ENCODE data around the gene NBAS. TPM values are rescaled to one million over a fixed set of nuclear protein-coding genes. Genes with fewer than 3 reads are reported as not detected.

NBAS gene
- total RNA-seq, 2 donors from 2014 or later, result 31.5 to 32.0 TPM

DNA sequence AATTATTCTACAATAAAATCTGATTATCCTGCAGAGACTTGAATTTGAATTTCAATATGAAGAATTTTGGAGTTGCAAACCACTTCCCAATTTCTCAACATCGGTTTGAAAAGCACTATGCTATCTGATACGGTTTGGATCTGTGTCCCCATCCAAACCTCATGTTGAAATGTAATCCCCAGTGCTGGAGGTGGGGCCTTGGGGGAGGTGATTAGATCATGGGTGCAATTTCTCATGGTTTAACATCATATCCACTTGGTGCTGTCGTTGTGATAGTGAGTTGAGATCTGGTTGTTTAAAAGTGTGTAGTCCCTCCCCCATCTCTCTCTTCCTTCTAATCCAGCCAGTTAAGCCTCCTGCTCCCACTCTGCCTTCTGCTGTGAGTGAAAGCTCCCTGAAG lies 205.7 kb downstream of the NBAS start:
- H3K4me1 ChIP-seq (ENCODE audit: control insufficient read depth in 1 of 2, low read depth in 2 of 2), result no peaks in the 10 kb centered on the region
- TF ChIP-seq, protein P1, sequence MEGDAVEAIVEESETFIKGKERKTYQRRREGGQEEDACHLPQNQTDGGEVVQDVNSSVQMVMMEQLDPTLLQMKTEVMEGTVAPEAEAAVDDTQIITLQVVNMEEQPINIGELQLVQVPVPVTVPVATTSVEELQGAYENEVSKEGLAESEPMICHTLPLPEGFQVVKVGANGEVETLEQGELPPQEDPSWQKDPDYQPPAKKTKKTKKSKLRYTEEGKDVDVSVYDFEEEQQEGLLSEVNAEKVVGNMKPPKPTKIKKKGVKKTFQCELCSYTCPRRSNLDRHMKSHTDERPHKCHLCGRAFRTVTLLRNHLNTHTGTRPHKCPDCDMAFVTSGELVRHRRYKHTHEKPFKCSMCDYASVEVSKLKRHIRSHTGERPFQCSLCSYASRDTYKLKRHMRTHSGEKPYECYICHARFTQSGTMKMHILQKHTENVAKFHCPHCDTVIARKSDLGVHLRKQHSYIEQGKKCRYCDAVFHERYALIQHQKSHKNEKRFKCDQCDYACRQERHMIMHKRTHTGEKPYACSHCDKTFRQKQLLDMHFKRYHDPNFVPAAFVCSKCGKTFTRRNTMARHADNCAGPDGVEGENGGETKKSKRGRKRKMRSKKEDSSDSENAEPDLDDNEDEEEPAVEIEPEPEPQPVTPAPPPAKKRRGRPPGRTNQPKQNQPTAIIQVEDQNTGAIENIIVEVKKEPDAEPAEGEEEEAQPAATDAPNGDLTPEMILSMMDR (IDR thresholded peaks at IDR 0.05), result no peak
- ATAC-seq (ENCODE audit: insufficient number of reproducible peaks, low FRiP score, low read depth) (no peak), DNase-seq (ENCODE audit: low spot score) (no peak)
- H3K9me3 ChIP-seq, result no peaks in the 10 kb centered on the region
- no peak overlapping the region for H3K27ac ChIP-seq
- H3K36me3 ChIP-seq, result no peaks in the 10 kb centered on the region
- H3K27me3 ChIP-seq (replicated peaks; ENCODE audit: insufficient read depth), result no peaks in the 10 kb centered on the region
- no peak overlapping the region for H3K4me3 ChIP-seq

DNA sequence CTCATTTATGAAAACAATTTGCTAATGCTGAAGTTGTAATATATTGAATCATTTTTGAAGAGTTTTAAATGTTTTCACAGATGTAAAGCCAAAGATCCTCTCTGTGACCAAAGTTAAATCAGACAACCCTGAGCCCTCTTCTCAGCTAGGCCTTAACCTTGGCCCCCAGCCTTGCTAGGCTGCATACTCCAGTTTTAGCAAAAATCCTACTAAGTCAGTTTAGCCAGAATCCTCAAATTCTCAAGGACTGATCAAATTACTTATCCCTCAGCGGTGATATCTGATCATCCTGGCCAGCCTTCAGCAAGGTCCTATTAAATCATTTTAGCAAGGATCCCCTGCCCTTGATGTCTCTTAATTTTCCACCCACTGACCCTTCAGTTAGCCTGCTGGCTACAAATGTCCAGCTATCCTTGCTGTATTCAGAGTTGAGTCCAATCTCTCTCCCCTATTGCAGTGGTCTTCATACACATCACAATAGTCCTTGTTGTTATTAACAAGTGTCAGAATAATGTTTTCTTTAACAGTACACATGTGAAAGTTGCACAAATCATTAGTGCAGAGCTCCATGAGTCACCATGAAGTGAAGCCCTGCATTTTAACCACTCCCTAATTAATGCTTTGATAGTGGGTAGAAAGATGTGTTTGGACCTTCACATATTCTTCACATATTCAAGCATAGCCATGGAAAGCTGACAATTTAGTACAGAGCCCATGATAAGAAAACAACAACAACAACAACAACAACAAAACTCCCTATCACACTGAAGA lies 206.4 kb downstream of the NBAS start:
- Histone ChIP-seq H3K36me3 (no peaks in the 10 kb centered on the region), H3K27me3 (replicated peaks; ENCODE audit: insufficient read depth) (no peaks in the 10 kb centered on the region), H3K27ac (no peak overlapping the region), H3K4me1 (ENCODE audit: control insufficient read depth in 1 of 2, low read depth in 2 of 2) (no peaks in the 10 kb centered on the region), H3K4me3 (no peak overlapping the region), H3K9me3 (no peaks in the 10 kb centered on the region)
- TF ChIP-seq, protein P1 (IDR thresholded peaks at IDR 0.05), result no peak
- no peak for DNase-seq (ENCODE audit: low spot score)
- no peak for ATAC-seq (ENCODE audit: insufficient number of reproducible peaks, low FRiP score, low read depth)

DNA sequence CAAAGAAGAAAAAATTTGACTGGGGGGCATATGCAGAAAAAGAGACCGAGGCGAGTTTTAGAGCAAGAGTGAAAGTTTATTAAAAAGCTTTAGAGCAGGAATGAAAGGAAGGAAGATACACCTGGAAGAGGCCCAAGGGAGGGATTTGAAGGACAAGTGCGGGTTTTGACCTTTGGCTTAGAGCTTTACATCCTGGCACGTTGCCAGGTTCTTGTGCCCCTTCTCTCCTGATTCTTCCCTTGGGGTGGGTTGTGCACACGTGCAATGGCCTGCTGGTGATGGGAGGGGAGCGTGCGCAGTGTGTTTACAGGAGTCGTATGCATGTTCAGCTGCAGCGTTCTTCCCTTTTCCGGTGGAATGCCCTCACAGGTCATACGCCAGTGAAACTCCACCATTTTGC lies 208.8 kb downstream of the NBAS start:
- Histone ChIP-seq H3K27me3 (replicated peaks; ENCODE audit: insufficient read depth) (no peaks in the 10 kb centered on the region), H3K27ac (no peak overlapping the region), H3K36me3 (no peaks in the 10 kb centered on the region), H3K9me3 (no peaks in the 10 kb centered on the region), H3K4me3 (no peak overlapping the region), H3K4me1 (ENCODE audit: control insufficient read depth in 1 of 2, low read depth in 2 of 2) (no peaks in the 10 kb centered on the region)
- no peak for DNase-seq (ENCODE audit: low spot score)
- ATAC-seq (ENCODE audit: insufficient number of reproducible peaks, low FRiP score, low read depth), result no peak
- TF ChIP-seq, protein P1 (IDR thresholded peaks at IDR 0.05), result no peak

DNA sequence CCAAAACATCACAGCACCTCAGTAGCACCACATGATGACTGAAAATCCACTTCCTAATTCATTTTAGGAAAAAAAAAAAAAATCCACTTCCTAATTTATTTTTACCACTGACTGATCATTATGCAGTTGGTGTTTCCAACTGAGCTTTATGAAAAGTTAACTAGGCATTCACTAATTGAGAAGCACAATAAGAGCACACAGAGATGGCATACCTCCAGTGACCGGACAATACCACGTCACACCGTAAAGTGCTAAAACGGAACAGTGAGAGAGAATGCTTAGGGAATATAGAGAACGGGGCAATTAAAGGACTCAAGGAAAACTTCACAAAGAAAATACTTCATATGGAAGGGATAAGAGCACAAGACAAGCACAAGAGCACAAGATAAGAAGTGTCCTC lies 212.5 kb downstream of the NBAS start:
- ATAC-seq (ENCODE audit: insufficient number of reproducible peaks, low FRiP score, low read depth), result no peak
- no peak overlapping the region for H3K4me3 ChIP-seq
- DNase-seq (ENCODE audit: low spot score), result no peak
- H3K9me3 ChIP-seq, result no peaks in the 10 kb centered on the region
- no peak overlapping the region for H3K27ac ChIP-seq
- no peaks in the 10 kb centered on the region for H3K27me3 ChIP-seq (replicated peaks; ENCODE audit: insufficient read depth)
- H3K36me3 ChIP-seq, result no peaks in the 10 kb centered on the region
- TF ChIP-seq, protein P1 (IDR thresholded peaks at IDR 0.05), result no peak
- no peaks in the 10 kb centered on the region for H3K4me1 ChIP-seq (ENCODE audit: control insufficient read depth in 1 of 2, low read depth in 2 of 2)

DNA sequence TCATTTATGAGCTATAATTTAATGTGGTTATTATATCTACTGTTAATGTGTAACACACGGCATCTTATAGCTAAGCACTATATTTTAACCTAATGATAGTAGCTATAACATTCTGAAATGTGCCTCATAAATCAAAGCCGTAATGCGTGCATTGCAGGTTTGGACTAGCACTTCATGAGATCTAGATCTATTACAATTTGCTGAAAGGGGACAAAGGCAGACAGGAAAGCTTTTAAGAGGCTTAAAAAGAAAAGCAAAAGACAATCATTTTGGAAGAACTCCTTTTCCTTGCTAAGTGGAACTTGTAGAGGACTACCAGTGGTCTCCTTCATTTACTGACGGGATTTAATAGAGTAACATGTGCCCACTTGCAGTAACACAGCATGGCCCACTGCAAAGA lies 213.1 kb downstream of the NBAS start:
- Histone ChIP-seq H3K4me1 (ENCODE audit: control insufficient read depth in 1 of 2, low read depth in 2 of 2) (no peaks in the 10 kb centered on the region), H3K9me3 (no peaks in the 10 kb centered on the region), H3K36me3 (no peaks in the 10 kb centered on the region), H3K27me3 (replicated peaks; ENCODE audit: insufficient read depth) (no peaks in the 10 kb centered on the region), H3K4me3 (no peak overlapping the region), H3K27ac (no peak overlapping the region)
- DNase-seq (ENCODE audit: low spot score) (no peak), ATAC-seq (ENCODE audit: insufficient number of reproducible peaks, low FRiP score, low read depth) (no peak)
- TF ChIP-seq, protein P1 (IDR thresholded peaks at IDR 0.05), result no peak

All from thoracic aorta (tissue), 2 donors.